Measurements from ENCODE around the gene WNT10A.

DNA sequence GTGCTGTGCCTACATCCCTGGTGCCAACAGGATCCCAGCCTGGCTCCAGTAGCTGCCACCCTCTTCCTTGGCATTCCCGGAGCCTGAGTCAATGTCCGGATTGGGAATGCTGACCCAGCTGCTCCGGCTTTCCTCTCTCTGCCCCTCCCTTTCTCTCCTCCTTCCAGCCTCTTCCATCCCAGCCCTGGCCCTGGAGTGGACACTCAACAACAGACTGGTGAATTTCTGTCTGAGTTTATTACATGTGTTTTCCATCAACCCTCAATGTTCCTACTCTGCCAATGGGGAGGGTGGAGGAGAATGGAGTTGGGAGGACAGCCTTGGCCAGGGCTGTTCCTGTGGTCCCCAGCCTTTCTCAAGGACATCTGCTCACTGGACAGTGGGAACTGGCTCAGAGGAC lies 48.1 kb upstream of the WNT10A start:
- TF ChIP-seq, protein P1, sequence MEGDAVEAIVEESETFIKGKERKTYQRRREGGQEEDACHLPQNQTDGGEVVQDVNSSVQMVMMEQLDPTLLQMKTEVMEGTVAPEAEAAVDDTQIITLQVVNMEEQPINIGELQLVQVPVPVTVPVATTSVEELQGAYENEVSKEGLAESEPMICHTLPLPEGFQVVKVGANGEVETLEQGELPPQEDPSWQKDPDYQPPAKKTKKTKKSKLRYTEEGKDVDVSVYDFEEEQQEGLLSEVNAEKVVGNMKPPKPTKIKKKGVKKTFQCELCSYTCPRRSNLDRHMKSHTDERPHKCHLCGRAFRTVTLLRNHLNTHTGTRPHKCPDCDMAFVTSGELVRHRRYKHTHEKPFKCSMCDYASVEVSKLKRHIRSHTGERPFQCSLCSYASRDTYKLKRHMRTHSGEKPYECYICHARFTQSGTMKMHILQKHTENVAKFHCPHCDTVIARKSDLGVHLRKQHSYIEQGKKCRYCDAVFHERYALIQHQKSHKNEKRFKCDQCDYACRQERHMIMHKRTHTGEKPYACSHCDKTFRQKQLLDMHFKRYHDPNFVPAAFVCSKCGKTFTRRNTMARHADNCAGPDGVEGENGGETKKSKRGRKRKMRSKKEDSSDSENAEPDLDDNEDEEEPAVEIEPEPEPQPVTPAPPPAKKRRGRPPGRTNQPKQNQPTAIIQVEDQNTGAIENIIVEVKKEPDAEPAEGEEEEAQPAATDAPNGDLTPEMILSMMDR (IDR thresholded peaks at IDR 0.05 in 2 of 3, conservative IDR thresholded peaks at IDR 0.05 in 1 of 3; ENCODE audit: borderline replicate concordance in 1 of 3, insufficient read depth in 1 of 3, low read depth in 2 of 3, low read length in 2 of 3), result no peak
- no peak for TF ChIP-seq SRF (IDR thresholded peaks at IDR 0.05; ENCODE audit: low read depth)
- no peak for TF ChIP-seq ZFX (IDR thresholded peaks at IDR 0.05)
- TF ChIP-seq JUND (IDR thresholded peaks at IDR 0.05), result peak; percentile 49
- TF ChIP-seq RAD21 (IDR thresholded peaks at IDR 0.05; ENCODE audit: low read depth), result no peak
- TF ChIP-seq EZH2 (IDR thresholded peaks at IDR 0.05), result no peak
